Heart right ventricle (tissue), 16 donors: ENCODE results near the gene COL16A1. TPM values are rescaled to one million over a fixed set of nuclear protein-coding genes. Genes with fewer than 3 reads are reported as not detected.

Experiments used
- ATAC-seq, 8 donors: fragments of 200-7000 bp; cut with Tn5 transposase; one replicate each; pipeline ENCODE4 v1.9.1; 2020; ENCODE audit warnings: mild to moderate bottlenecking in 8 of 8, moderate library complexity in 8 of 8, moderate number of reproducible peaks in 1 of 8
- DNase-seq, 2 donors: peaks; one replicate each; pipeline ENCODE4 v3.0.0-alpha.2; 2020
- H3K27ac ChIP-seq, 10 donors: fragments of 200-600 bp; sonication (generic) in 2 of 10; one replicate each; pipeline versions ENCODE4 v1.5.0 to v1.8.0; 2020 to 2022; ENCODE audit warnings: mild to moderate bottlenecking in 3 of 10
- H3K27me3 ChIP-seq, 7 donors: fragments of 200-600 bp; one replicate each; pipeline ENCODE4 v1.8.0; 2021 to 2022; ENCODE audit warnings: mild to moderate bottlenecking in 2 of 7
- H3K36me3 ChIP-seq, 9 donors: fragments of 200-600 bp; sonication (generic) in 1 of 9; one replicate each; pipeline versions ENCODE4 v1.5.0 to v1.8.0; 2020 to 2022; ENCODE audit warnings: mild to moderate bottlenecking in 2 of 9
- H3K4me1 ChIP-seq, 9 donors: fragments of 200-600 bp; sonication (generic) in 1 of 9; one replicate each; pipeline versions ENCODE4 v1.5.0 to v1.8.0; 2020 to 2022; ENCODE audit warnings: mild to moderate bottlenecking in 4 of 9
- H3K4me3 ChIP-seq, 10 donors: fragments of 200-600 bp; sonication (generic) in 2 of 10; one replicate each; pipeline versions ENCODE4 v1.5.0 to v1.8.0; 2020 to 2022; ENCODE audit warnings: mild to moderate bottlenecking in 7 of 10, moderate library complexity in 2 of 10
- H3K9me3 ChIP-seq, 11 donors: fragments of 200-600 bp in 10 of 11; sonication (generic) in 2 of 11; one replicate each; pipeline versions ENCODE4 v1.5.0 to v1.8.0; 2013 to 2022; ENCODE audit warnings: mild to moderate bottlenecking in 2 of 11, control low read depth in 1 of 11, moderate library complexity in 1 of 11
- WGBS, 2 donors: extraction: QIAGEN DNeasy Blood & Tissue Kit; methylation state at CpG; one replicate each; pipeline ENCODE4 v1.1.7; 2013; ENCODE audit warnings: inconsistent platforms in 1 of 2; 5-methylcytosine and 5-hydroxymethylcytosine counted together
- intact Hi-C, 10 donors: fragments of 100-400 bp; cut with DNase I; formaldehyde crosslinking; loops; one replicate each; pipeline versions ENCODE4 v1.11.1 to v1.14.2; 2022
- polyA plus RNA-seq, 2 donors: library from polyadenylated mRNA; stranded (reverse); fragments of 200-250 nt; gene quantifications; one replicate each; pipeline ENCODE4 v1.2.3, GENCODE V29; 2013
- total RNA-seq, 10 donors: library from RNA; stranded (reverse); fragmentation: NEBNext Ultra II Directional in 3 of 10; extraction: Animal tissue kit (Norgen Biotek cat#: 25700) in 3 of 10; gene quantifications; one replicate each; pipeline versions ENCODE4 v1.2.1 to v1.2.4, GENCODE V29; 2021 to 2023
- TF ChIP-seq, protein P1 (sequence below), 9 donors: fragments of 200-600 bp; sonication (generic) in 2 of 9; IDR thresholded peaks; one replicate each; pipeline versions ENCODE4 v1.5.0 to v1.8.0; 2021 to 2022; ENCODE audit warnings: antibody characterized with exemption in 9 of 9, mild to moderate bottlenecking in 5 of 9, moderate library complexity in 1 of 9
- donor health status: Arrhythmogenic right ventricular cardiomyopathy.
- donor health status: ischemic (EF 13 %, LVEDD 7.1; RV severe dilation, severe dysfunction).
- donor health status: healthy with polysubstance abuse.
- donor health status: DM: no; HTN: yes; CAD: no.
- donor health status: DM: no; HTN: no; CAD: no.
- donor health status: ischemic (EF 25% LVEDD 6.9; RV normal size, moderate dysfunction).
- donor health status: ischemic (EF 25% LVEDD 5.7; RV mildly dilated, moderate dysfunction).
- donor health status: healthy.
- donor health status: DM: yes; HTN: yes; CAD: no.
- donor health status: Ischemic cardiomyopathy.
- donor health status: ischemic (EF 35%, LVEDD 5.7; RV mildly dilated, moderate dysfunction).
- donor health status: nonischemic (EF 11% LVEDD 7.7; RV severe dilation, severe dysfunction).
- donor health status: DM: yes; HTN: yes; CAD: no.
- donor health status: PGD.
- donor health status: ischemic (EF 29% LVEDD 5.4; RV normal size, mild dysfunction).
- donor health status: nonischemic (EF 23%, LVEDD 6.1; RV moderate dilation, normal function).

The COL16A1 gene
- total and polyA plus RNA-seq, 12 donors, result 7.4 to 35.3 (median 16.6) TPM

DNA sequence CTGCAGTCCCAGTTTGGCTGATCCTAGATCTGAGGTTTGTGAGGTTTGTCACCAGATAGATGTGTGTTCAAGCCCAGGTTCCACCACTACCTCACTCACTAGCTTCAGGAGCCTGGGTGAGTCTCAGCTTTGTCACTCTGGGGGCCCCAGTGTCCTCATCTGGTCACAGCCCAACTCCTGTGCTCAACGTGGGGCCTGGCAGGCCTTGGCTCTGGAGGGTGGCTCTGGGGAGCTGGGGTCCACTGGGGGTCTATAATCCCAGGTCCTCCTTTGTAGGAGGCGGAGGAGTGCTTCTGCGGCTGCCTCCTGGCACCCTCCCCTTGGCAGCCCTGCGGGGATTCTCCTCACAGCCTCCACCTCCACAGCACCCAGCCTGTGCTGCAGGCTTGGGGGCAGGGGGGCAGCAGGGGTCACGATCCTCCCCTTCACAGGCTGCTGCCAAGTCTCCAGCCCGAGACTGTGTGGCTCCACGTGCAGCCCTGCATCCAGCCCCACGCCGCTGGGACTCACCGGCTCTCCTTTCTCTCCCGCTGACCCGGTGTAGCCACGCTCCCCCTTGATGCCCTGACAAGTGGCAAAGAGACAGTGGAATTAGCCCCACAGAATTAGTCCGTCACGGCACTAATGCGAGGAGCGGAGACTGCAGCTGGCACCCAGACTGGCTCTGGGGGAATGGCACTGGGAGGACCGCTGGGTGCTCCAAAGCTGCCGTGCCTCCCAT lies 36.6 kb downstream of the COL16A1 start:
- 85 to 88% methylated on average over 19 of the region's 19 CpGs for WGBS, 2 donors
- H3K36me3 ChIP-seq, result peaks cover 0 to 8% (median 0%) of the 10 kb centered on the region in 9 donors
- H3K4me3 ChIP-seq, result no peak overlapping the region
- DNase-seq (no peak), ATAC-seq (no peak)
- TF ChIP-seq, protein P1, sequence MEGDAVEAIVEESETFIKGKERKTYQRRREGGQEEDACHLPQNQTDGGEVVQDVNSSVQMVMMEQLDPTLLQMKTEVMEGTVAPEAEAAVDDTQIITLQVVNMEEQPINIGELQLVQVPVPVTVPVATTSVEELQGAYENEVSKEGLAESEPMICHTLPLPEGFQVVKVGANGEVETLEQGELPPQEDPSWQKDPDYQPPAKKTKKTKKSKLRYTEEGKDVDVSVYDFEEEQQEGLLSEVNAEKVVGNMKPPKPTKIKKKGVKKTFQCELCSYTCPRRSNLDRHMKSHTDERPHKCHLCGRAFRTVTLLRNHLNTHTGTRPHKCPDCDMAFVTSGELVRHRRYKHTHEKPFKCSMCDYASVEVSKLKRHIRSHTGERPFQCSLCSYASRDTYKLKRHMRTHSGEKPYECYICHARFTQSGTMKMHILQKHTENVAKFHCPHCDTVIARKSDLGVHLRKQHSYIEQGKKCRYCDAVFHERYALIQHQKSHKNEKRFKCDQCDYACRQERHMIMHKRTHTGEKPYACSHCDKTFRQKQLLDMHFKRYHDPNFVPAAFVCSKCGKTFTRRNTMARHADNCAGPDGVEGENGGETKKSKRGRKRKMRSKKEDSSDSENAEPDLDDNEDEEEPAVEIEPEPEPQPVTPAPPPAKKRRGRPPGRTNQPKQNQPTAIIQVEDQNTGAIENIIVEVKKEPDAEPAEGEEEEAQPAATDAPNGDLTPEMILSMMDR (IDR thresholded peaks at IDR 0.05), result no peak
- H3K4me1 ChIP-seq, result peaks cover 25 to 53% (median 47%) of the 10 kb centered on the region in 9 donors
- H3K27ac ChIP-seq, result peak overlapping the region in 2 of 10 donors; percentile 13 to 35
- peaks cover 0 to 17% (median 0%) of the 10 kb centered on the region in 7 donors for H3K27me3 ChIP-seq
- H3K9me3 ChIP-seq, result no peaks in the 10 kb centered on the region
- intact Hi-C loops, result loop anchor here in 8 of 10 donors (5.0 to 10.0 kb wide), 9 partner anchors 35 to 318 kb away; partner anchors contain the start of gene COL16A1 (in 1 of the 8)

DNA sequence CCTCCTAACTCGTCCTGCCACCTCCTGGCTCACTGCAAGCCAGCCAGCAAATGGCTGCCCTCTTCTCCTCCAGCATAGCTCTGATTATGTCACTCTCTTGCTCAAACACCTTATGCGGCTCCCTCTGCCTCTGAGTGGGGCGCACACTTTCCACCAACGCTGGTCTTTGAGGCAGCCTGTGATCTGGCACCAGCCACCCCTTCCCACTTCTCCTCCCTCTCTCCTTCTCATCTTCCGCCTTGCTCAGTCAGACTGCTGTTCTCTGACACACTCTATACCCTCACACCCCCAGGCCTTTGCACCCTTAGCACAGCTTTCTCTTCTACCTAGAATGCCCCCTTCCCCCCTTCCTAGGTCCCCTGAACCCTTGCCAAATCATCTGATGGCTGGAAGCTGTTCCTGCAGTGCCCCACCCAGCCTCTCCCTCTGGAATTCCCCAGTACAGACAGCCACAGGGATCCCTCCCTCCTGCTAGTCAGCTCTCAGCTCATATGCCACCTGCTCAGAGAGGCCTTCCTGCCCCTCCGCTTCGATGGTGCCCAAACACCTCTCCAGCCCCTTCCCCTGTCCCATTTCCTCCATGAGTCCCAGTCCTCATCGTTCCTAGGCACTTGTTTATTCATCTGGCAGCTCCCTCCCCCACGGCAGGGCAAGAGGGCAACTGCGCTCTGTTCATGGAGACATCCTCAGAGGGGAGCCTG lies 37.4 kb downstream of the COL16A1 start:
- TF ChIP-seq, protein P1 (IDR thresholded peaks at IDR 0.05), result no peak
- Histone ChIP-seq H3K4me1 (peaks cover 25 to 47% (median 40%) of the 10 kb centered on the region in 9 donors), H3K27ac (peak overlapping the region in 3 of 10 donors; percentile 10 to 35 (median 13)), H3K4me3 (no peak overlapping the region), H3K9me3 (no peaks in the 10 kb centered on the region), H3K36me3 (peaks cover 0 to 8% (median 0%) of the 10 kb centered on the region in 9 donors), H3K27me3 (peaks cover 0 to 17% (median 0%) of the 10 kb centered on the region in 7 donors)
- whole genome bisulfite sequencing, 2 donors, result 54 to 57% methylated on average over 10 of the region's 10 CpGs
- DNase-seq (peak in 1 of 2 donors; percentile 33), ATAC-seq (no peak)
- intact Hi-C loops, result loop anchor here in 8 of 10 donors (5.0 to 10.0 kb wide), 9 partner anchors 36 to 318 kb away; partner anchors contain the start of gene COL16A1 (in 1 of the 8)

DNA sequence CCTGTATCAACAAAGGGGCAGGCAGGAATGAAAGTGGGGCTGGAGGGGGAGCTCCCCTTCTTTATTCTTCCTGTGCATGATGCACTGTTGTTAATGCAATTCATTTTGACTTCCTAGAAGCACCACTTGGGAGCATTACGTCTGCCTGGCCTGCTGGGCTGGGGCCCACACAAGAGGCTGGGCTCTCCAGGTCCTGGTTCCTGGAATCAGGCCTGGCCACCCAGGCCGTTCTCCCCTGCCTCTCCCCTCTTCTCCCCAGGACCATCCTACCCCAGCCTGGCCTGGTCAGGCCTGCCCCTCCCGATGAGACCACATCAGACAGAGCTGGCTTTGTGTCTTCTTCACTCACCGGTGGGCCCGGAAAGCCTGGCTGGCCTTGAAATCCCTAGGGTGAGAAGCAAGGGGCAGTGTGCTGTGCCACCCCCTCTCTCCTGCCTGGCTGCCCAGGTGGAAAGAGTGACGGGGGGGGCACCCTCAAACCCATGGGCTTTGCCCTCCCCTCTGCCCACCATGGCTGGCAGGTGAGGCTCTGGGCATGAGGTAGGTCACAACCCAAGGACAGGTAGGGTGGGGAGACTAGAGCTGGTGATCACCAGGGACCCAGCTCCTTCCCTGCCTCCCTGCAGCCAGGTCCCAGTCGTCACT lies 38.5 kb downstream of the COL16A1 start:
- 77 to 81% methylated on average over 7 of the region's 7 CpGs for WGBS, 2 donors
- H3K27me3 ChIP-seq, result peaks cover 0 to 11% (median 0%) of the 10 kb centered on the region in 7 donors
- H3K4me3 ChIP-seq, result no peak overlapping the region
- H3K4me1 ChIP-seq, result peaks cover 17 to 36% (median 29%) of the 10 kb centered on the region in 9 donors
- no peaks in the 10 kb centered on the region for H3K9me3 ChIP-seq
- ATAC-seq (no peak), DNase-seq (no peak)
- H3K27ac ChIP-seq, result peak overlapping the region in 1 of 10 donors; percentile 9
- TF ChIP-seq, protein P1 (IDR thresholded peaks at IDR 0.05), result no peak
- peaks cover 0 to 18% (median 0%) of the 10 kb centered on the region in 9 donors for H3K36me3 ChIP-seq
- intact Hi-C loops, result loop anchor here in 9 of 10 donors (2.0 to 10.0 kb wide), 12 partner anchors 37 to 319 kb away; partner anchors contain the start of gene COL16A1 (in 1 of the 9)

- Histone ChIP-seq H3K27me3 (peaks cover 0 to 5% (median 0%) of the 10 kb centered on the region in 7 donors), H3K9me3 (no peaks in the 10 kb centered on the region), H3K4me1 (peaks cover 10 to 28% (median 21%) of the 10 kb centered on the region in 9 donors), H3K36me3 (peaks cover 0 to 25% (median 0%) of the 10 kb centered on the region in 9 donors), H3K27ac (no peak overlapping the region), H3K4me3 (no peak overlapping the region)
- WGBS, 2 donors, result 76 to 83% methylated on average over 9 of the region's 9 CpGs
- TF ChIP-seq, protein P1 (IDR thresholded peaks at IDR 0.05), result no peak
- ATAC-seq (no peak), DNase-seq (no peak)
- intact Hi-C loops, result loop anchor here (1.0 to 10.0 kb wide), 12 partner anchors 50 to 320 kb away; no protein-coding TSS in a partner anchor
Observed at GRCh38 chr1:31664528-31664927, 39.3 kb downstream of the COL16A1 start.
